ENCODE results near the gene NUP88.
"Not testable (repeated sequence)": the region's sequence is repeated elsewhere in the genome, so short reads cannot be mapped to it uniquely, and the experiment has no call there.

NUP88 gene

DNA sequence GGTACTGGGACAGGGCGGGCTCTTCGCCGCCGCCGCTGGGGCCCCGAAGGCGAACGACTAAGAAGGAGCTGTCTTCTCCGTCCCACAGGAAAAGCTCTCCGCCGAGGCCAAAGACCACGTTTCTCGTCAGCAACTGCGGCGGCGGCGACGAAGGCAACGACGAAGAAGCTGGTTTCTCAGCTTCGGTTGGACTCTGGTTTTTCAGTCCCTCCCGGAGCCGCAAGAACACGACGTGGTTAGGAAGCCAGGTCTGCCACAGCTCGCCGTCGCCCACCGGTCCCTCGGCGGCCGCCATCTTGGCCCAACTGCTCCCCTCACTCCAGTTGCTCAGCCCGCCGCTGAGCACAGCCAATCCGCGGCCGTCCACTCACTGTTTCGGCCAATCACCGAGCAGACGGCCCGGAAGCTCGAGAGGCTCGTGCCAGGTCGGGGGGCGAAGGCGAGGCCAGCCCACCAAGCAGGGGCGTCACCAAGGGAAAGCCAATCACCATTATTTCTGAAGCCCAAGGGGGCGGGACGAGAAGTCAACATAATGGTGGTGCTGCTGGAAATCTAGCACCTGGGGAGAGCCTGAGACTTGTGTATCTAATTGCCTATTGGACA, at the start of gene NUP88:
Gene NUP88 (minus strand): TSS at position 307 of the 603 bp plus-strand sequence. CDS start 12 bp downstream, at position 295.
- DNase-seq (ENCODE audit: low spot score), result peak; percentile 99

GRCh38 chr17:5468075-5468473, 48.6 kb upstream of the NUP88 start:
- no peak for DNase-seq (ENCODE audit: low spot score)

GRCh38 chr17:5467416-5467815, 48.0 kb upstream of the NUP88 start:
- no peak for DNase-seq (ENCODE audit: low spot score)

- no peak for DNase-seq (ENCODE audit: low spot score)
Measured at GRCh38 chr17:5466295-5466694, 46.8 kb upstream of the NUP88 start.

DNA sequence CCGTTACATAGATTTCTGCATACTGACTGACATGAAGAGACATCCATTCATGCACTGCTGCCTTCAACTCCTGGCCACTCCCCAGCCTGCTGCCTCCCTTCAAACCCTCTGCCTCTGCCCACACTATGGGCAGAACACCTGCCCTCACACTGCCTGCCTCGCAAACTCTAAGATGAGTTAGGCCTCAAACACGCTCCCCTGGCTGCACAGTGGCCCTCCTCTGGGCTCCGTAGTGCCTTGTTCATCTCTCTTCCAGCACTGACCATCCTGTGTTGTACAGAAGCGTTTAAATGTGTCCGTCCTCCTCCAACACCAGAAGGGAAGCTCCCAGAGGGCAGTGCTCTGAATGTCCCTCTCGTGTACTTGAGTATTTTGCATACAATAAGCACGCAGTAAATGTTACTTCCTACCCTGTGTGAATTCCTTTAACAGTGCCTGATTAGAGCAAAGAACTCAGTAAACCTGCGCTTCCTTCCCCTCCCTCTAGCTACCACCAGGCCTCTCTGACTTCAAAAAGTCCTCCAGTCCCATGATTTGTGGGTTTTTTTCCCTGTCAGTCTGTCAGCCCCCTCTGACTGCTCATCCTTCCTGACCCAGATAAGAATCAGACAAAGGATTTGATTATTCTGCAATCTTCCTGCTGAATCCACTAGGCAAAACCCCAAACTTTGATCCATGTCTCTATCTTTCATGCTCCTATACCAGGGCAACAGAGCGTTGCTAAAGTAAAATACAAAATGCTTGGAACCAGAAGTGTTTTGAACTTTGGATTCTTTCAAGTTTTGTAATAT, 45.5 kb upstream of the NUP88 start:
- no peak for DNase-seq (ENCODE audit: low spot score)

- DNase-seq (ENCODE audit: low spot score), result no peak
Measured at GRCh38 chr17:5446786-5447185, 27.3 kb upstream of the NUP88 start.

- no peak for DNase-seq (ENCODE audit: low spot score)
Measured at GRCh38 chr17:5444209-5444608, 24.7 kb upstream of the NUP88 start.

- no peak for DNase-seq (ENCODE audit: low spot score)
Measured at GRCh38 chr17:5443728-5444127, 24.3 kb upstream of the NUP88 start.

DNA sequence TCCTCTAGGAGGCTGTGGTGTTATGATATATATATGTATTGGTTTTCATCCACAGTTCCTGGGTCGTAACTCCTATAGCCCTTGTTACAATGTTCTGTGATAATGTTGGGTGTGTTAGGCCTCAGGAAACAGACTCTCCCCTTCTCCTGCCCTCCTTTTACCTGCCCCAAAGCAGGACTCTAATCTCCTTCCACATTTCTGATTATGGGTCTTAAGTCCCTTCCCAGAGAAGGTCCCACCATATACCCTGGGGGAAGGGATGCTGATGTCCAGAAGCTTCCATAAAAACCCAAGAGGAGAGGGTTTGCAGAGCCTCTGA, 19.9 kb upstream of the NUP88 start:
- DNase-seq (ENCODE audit: low spot score), result no peak

GRCh38 chr17:5438716-5439445, 19.4 kb upstream of the NUP88 start, which contains the start of gene C1QBP:
C1QBP (minus strand) TSS chr17:5439155; CDS start chr17:5439073, 82 bp downstream.
- DNase-seq (ENCODE audit: low spot score), result peak; percentile 92

DNA sequence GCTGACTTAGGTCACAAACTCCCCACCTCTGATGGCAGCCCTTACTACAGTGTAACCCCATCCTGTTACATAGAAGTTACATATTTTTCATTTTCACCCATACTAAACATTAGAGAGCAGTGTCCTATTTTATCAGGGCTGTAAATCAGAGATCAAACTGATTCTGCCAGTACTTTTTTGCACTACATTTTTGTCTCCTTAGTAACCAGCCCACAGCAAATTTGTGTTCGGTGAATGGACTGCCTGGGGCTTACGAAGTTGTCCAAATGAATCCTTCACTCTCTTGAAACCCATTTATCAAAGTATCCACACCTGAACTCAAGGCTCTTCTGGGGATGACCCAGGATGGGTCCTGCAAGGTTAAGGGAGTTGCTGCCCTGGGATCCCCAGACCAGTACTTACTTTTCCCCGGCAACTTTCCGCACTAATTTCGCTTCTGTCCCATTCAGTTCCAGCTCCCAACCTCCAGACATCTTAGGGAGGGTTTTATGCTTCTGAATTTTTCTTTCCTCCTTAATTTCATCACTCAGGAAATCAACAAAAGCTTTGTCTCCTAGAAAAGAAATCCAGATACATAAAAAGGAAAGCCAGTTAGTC, 18.4 kb upstream of the NUP88 start:
- DNase-seq (ENCODE audit: low spot score), result no peak

DNA sequence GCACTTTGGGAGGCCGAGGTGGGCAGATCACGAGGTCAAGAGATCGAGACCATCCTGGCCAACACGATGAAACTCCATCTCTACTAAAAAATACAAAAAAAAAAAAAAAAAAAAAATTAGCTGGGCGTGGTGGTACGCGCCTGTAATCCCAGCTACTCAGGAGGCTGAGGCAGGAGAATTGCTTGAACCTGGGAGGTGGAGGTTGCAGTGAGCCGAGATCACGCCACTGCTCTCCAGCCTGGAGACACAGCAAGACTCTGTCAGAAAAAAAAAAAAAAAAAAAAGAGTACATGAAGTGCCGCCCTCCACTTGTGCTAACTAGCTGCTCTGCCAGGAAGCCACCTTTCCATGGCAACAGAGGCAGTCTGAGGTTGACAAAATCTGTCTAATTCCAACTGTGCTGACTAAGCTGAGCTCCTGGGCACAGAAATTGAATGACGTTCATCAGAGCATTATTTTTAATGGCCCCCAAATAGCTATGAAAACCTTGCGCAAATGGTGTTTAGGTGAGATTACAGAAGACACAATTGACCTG, 16.4 kb upstream of the NUP88 start:
- DNase-seq (ENCODE audit: low spot score), result not testable (repeated sequence)

DNA sequence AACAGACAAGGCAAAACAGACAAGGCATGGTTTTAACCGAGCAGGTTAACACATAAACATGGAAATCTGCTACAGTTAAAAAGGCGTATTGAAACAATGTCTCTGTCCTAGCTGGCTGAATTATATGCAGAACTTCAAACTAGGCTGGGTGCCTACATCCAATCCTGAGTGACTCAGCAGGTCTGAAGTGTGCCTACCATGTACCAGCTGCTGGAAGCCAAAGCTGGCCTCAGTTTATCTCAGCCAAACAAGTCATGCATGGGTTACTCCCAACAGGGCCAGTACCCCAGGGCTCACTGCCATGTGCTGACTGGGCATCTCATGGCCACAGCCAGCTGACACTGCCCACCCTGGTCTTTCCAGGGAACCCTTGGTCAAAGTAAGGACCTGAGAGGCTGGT, 15.5 kb upstream of the NUP88 start:
- no peak for DNase-seq (ENCODE audit: low spot score)

GRCh38 chr17:5431949-5432556, 12.6 kb upstream of the NUP88 start:
- DNase-seq (ENCODE audit: low spot score), result no peak

GRCh38 chr17:5431234-5431633, 11.8 kb upstream of the NUP88 start:
- not testable (repeated sequence) for DNase-seq (ENCODE audit: low spot score)

DNA sequence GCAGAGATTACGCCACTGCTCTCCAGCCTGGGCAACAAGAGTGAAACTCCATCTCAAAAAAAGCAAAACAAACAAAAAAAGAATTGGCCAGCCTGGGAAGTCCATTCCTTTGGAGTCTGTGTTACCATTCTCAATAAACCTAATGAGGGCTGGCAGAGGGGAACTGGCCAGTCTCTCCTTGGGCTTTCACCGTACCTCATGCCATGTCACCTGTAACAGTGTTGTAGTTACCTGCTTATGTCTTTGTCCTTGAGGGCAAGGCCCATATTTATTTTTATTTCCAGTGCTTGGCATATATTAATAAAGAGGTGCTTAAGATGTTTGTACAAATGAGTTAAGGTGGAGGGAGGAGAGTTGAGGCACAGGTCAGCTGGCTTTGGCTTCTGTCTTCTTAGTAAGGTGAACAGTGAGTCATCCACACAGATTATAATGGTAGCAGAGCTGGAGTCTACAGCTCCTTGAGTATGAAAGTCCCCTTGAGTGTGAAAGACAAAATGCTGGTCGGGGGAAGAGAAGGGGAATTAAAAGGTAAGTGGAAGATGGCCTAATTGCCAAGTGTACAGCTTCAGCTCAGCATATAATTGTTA, 11.0 kb upstream of the NUP88 start:
- no peak for DNase-seq (ENCODE audit: low spot score)

GRCh38 chr17:5429191-5429887, 9.9 kb upstream of the NUP88 start:
- no peak for DNase-seq (ENCODE audit: low spot score)

GRCh38 chr17:5425826-5426225, 6.4 kb upstream of the NUP88 start:
- DNase-seq (ENCODE audit: low spot score), result no peak

DNA sequence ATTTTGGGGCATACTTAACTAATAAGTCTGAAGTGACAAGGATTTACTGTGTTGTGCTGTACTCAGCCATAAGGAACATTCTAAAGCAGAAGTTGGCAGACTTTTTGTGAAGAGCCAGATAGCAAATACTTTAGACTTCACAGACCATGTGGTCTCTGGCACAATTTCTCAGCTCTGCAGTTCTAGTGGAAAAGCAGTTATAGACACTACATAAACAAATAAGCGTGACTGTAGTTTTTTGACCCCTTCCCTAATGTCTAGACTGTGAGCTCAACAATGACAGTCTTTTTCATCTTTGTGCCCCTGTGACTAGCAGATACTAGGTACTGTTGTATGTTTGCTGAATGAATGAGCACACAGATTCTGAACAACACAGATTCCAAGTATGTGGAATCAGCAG, 5.4 kb upstream of the NUP88 start:
- no peak for DNase-seq (ENCODE audit: low spot score)

GRCh38 chr17:5422505-5422904, 3.0 kb upstream of the NUP88 start:
- DNase-seq (ENCODE audit: low spot score), result peak; percentile 74
